Mesodermal cell (in vitro differentiated cells): ENCODE results near the gene CEACAM8.
"Not testable (repeated sequence)": the region's sequence is repeated elsewhere in the genome, so short reads cannot be mapped to it uniquely, and the experiment has no call there.

Experiments used
- H3K27ac ChIP-seq: 2 replicates; pipeline ENCODE4 v1.7.0; 2013; ENCODE audit warnings: mild to moderate bottlenecking, low read depth, low read length, moderate library complexity; ENCODE audit not compliant: severe bottlenecking
- H3K36me3 ChIP-seq: 2 replicates; pipeline ENCODE4 v1.7.1; 2013; ENCODE audit warnings: mild to moderate bottlenecking, low read length, moderate library complexity; ENCODE audit not compliant: control insufficient read depth, insufficient read depth
- H3K4me1 ChIP-seq: one replicate; pipeline ENCODE4 v1.7.1; 2013; ENCODE audit warnings: mild to moderate bottlenecking, low read length; ENCODE audit not compliant: insufficient read depth, control insufficient read depth, poor library complexity, severe bottlenecking
- H3K4me3 ChIP-seq: 2 replicates; pipeline ENCODE4 v1.7.0; 2013; ENCODE audit warnings: low read length, control low read depth, mild to moderate bottlenecking; ENCODE audit not compliant: insufficient read depth, poor library complexity, severe bottlenecking; ENCODE audit errors: extremely low read depth
- H3K9me3 ChIP-seq: 2 replicates; pipeline ENCODE4 v1.7.1; 2013; ENCODE audit warnings: mild to moderate bottlenecking, low read length, moderate library complexity; ENCODE audit not compliant: control insufficient read depth
- WGBS, 2 experiments: methylation state at CpG; one replicate each; pipeline ENCODE4 v1.1.5; 2013; ENCODE audit warnings: missing lambda C conversion rate in 2 of 2; ENCODE audit not compliant: insufficient coverage in 2 of 2; 5-methylcytosine and 5-hydroxymethylcytosine counted together

The CEACAM8 gene

GRCh38 chr19:42571116-42571515, 23.6 kb downstream of the CEACAM8 start:
- WGBS, 2 experiments: 67 to 86% methylated on average over 1 to 2 of the region's 2 CpGs
- H3K36me3 ChIP-seq: no peaks in the 10 kb centered on the region
- H3K27ac ChIP-seq: no peak overlapping the region
- H3K9me3 ChIP-seq: no peaks in the 10 kb centered on the region
- no peak overlapping the region for H3K4me3 ChIP-seq
- no peaks in the 10 kb centered on the region for H3K4me1 ChIP-seq

GRCh38 chr19:42569193-42569592, 25.5 kb downstream of the CEACAM8 start:
- WGBS, 2 experiments: 68 to 90% methylated on average over 2 of the region's 2 CpGs
- Histone ChIP-seq H3K4me1 (no peaks in the 10 kb centered on the region), H3K36me3 (no peaks in the 10 kb centered on the region), H3K4me3 (no peak overlapping the region), H3K27ac (no peak overlapping the region), H3K9me3 (no peaks in the 10 kb centered on the region)

GRCh38 chr19:42568006-42568405, 26.7 kb downstream of the CEACAM8 start:
- H3K36me3 ChIP-seq: no peaks in the 10 kb centered on the region
- 100% methylated on average over 1 of the region's 4 CpGs for WGBS, 2 experiments
- H3K27ac ChIP-seq: no peak overlapping the region
- no peak overlapping the region for H3K4me3 ChIP-seq
- H3K9me3 ChIP-seq: no peaks in the 10 kb centered on the region
- no peaks in the 10 kb centered on the region for H3K4me1 ChIP-seq

GRCh38 chr19:42567567-42567966, 27.2 kb downstream of the CEACAM8 start:
- H3K4me1 ChIP-seq: no peaks in the 10 kb centered on the region
- no peak overlapping the region for H3K4me3 ChIP-seq
- H3K27ac ChIP-seq: no peak overlapping the region
- H3K9me3 ChIP-seq: no peaks in the 10 kb centered on the region
- H3K36me3 ChIP-seq: no peaks in the 10 kb centered on the region
- 80 to 82% methylated on average over 3 to 4 of the region's 4 CpGs for WGBS, 2 experiments

- WGBS, 2 experiments: 0 to 30% methylated on average over 3 to 4 of the region's 7 CpGs
- no peak overlapping the region for H3K4me3 ChIP-seq
Observed at GRCh38 chr19:42563352-42564210, 31.1 kb downstream of the CEACAM8 start.

GRCh38 chr19:42561512-42561911, 33.2 kb downstream of the CEACAM8 start:
- Histone ChIP-seq H3K4me1 (no peaks in the 10 kb centered on the region), H3K4me3 (no peak overlapping the region), H3K9me3 (no peaks in the 10 kb centered on the region), H3K36me3 (no peaks in the 10 kb centered on the region), H3K27ac (no peak overlapping the region)
- WGBS, 2 experiments: 90 to 100% methylated on average over 1 to 2 of the region's 2 CpGs

More at GRCh38 chr19:42563352-42564210, 31.1 kb downstream of the CEACAM8 start:
- Histone ChIP-seq H3K27ac (no peak overlapping the region), H3K36me3 (no peaks in the 10 kb centered on the region), H3K9me3 (no peaks in the 10 kb centered on the region), H3K4me1 (no peaks in the 10 kb centered on the region)

- no peaks in the 10 kb centered on the region for H3K36me3 ChIP-seq
- WGBS, 2 experiments: 76% methylated on average over 1 of the region's 4 CpGs; no CpG with 5 or more reads in 1 of the 2 experiments
- H3K4me1 ChIP-seq: no peaks in the 10 kb centered on the region
- H3K27ac ChIP-seq: no peak overlapping the region
- H3K4me3 ChIP-seq: no peak overlapping the region
- no peaks in the 10 kb centered on the region for H3K9me3 ChIP-seq
Observed at GRCh38 chr19:42560731-42561130, 34.0 kb downstream of the CEACAM8 start.

GRCh38 chr19:42558450-42559150, 36.1 kb downstream of the CEACAM8 start:
- Histone ChIP-seq H3K9me3 (no peaks in the 10 kb centered on the region), H3K4me1 (no peaks in the 10 kb centered on the region), H3K27ac (no peak overlapping the region), H3K36me3 (no peaks in the 10 kb centered on the region), H3K4me3 (no peak overlapping the region)
- 28 to 63% methylated on average over 3 to 4 of the region's 7 CpGs for WGBS, 2 experiments

- H3K27ac ChIP-seq, H3K4me1 ChIP-seq, H3K36me3 ChIP-seq, H3K4me3 ChIP-seq, H3K9me3 ChIP-seq: not testable (repeated sequence)
- 87 to 98% methylated on average over 8 to 10 of the region's 10 CpGs for WGBS, 2 experiments
Observed at GRCh38 chr19:42557386-42557871, 37.3 kb downstream of the CEACAM8 start.

GRCh38 chr19:42555801-42556200, 38.9 kb downstream of the CEACAM8 start:
- Histone ChIP-seq H3K36me3 (no peaks in the 10 kb centered on the region), H3K9me3 (no peaks in the 10 kb centered on the region), H3K27ac (no peak overlapping the region), H3K4me3 (no peak overlapping the region), H3K4me1 (no peaks in the 10 kb centered on the region)
- 87 to 89% methylated on average over 9 of the region's 10 CpGs for WGBS, 2 experiments
